ENCODE data around the gene SLX4.
A peak's percentile ranks its signal among the peaks of the same experiment; 100 is the strongest.
"Not testable (repeated sequence)": the region's sequence is repeated elsewhere in the genome, so short reads cannot be mapped to it uniquely, and the experiment has no call there.

Gene SLX4

GRCh38 chr16:3611146-3611975, at the start of gene SLX4:
Gene SLX4, minus strand, starts transcription at chr16:3611606. Its CDS starts 2,642 bp downstream, at chr16:3608964.
- Histone ChIP-seq H2AFZ (peak within 1 kb of the TSS; percentile 98), H3K4me1 (no peaks in the 10 kb centered on the region), H3K9ac (peak within 1 kb of the TSS; percentile 70), H3K27ac (peak within 1 kb of the TSS; percentile 53), H3K4me3 (ENCODE audit: low read depth, low read length) (peak within 1 kb of the TSS; percentile 93), H3K27me3 (ENCODE audit: control insufficient read depth, insufficient read depth, low read length) (no peaks in the 10 kb centered on the region), H3K4me2 (ENCODE audit: low read length) (peak within 1 kb of the TSS; percentile 94), H3K9me3 (ENCODE audit: control insufficient read depth, low read length) (no peaks in the 10 kb centered on the region), H3K36me3 (ENCODE audit: control insufficient read depth, insufficient read depth, low read length) (no peaks in the 10 kb centered on the region), H3K79me2 (peaks cover 6% of the 10 kb centered on the region)
- TF ChIP-seq CTCF (IDR thresholded peaks at IDR 0.05) = no peak

GRCh38 chr16:3659251-3659650, 47.8 kb upstream of the SLX4 start:
- no peak for TF ChIP-seq CTCF (IDR thresholded peaks at IDR 0.05)
- no peaks in the 10 kb centered on the region for H3K36me3 ChIP-seq (ENCODE audit: control insufficient read depth, insufficient read depth, low read length)

GRCh38 chr16:3656491-3657468, 45.4 kb upstream of the SLX4 start:
- Histone ChIP-seq H3K4me1 (no peaks in the 10 kb centered on the region), H3K27me3 (ENCODE audit: control insufficient read depth, insufficient read depth, low read length) (no peaks in the 10 kb centered on the region), H3K4me3 (ENCODE audit: low read depth, low read length) (no peak overlapping the region), H3K9ac (no peak overlapping the region), H2AFZ (no peak overlapping the region), H3K27ac (no peak overlapping the region), H3K9me3 (ENCODE audit: control insufficient read depth, low read length) (no peaks in the 10 kb centered on the region), H3K4me2 (ENCODE audit: low read length) (no peak overlapping the region), H3K36me3 (ENCODE audit: control insufficient read depth, insufficient read depth, low read length) (no peaks in the 10 kb centered on the region), H3K79me2 (no peaks in the 10 kb centered on the region)
- TF ChIP-seq CTCF (IDR thresholded peaks at IDR 0.05) = no peak

More at GRCh38 chr16:3659251-3659650, 47.8 kb upstream of the SLX4 start:
- Histone ChIP-seq H2AFZ (no peak overlapping the region), H3K4me2 (ENCODE audit: low read length) (no peak overlapping the region), H3K27ac (no peak overlapping the region), H3K9me3 (ENCODE audit: control insufficient read depth, low read length) (no peaks in the 10 kb centered on the region), H3K4me1 (no peaks in the 10 kb centered on the region), H3K9ac (no peak overlapping the region), H3K79me2 (no peaks in the 10 kb centered on the region), H3K4me3 (ENCODE audit: low read depth, low read length) (no peak overlapping the region), H3K27me3 (ENCODE audit: control insufficient read depth, insufficient read depth, low read length) (no peaks in the 10 kb centered on the region)

GRCh38 chr16:3656160-3656490, 44.7 kb upstream of the SLX4 start:
- not testable (repeated sequence) for H3K4me2 ChIP-seq (ENCODE audit: low read length); H3K9ac ChIP-seq; H3K27ac ChIP-seq; H3K9me3 ChIP-seq (ENCODE audit: control insufficient read depth, low read length); H3K27me3 ChIP-seq (ENCODE audit: control insufficient read depth, insufficient read depth, low read length); H2AFZ ChIP-seq; H3K36me3 ChIP-seq (ENCODE audit: control insufficient read depth, insufficient read depth, low read length); H3K4me1 ChIP-seq; H3K79me2 ChIP-seq; H3K4me3 ChIP-seq (ENCODE audit: low read depth, low read length)

Data from parathyroid adenoma (tissue), 2 donors.